ENCODE results near the gene DNAJB9. TPM values are rescaled to one million over a fixed set of nuclear protein-coding genes. Genes with fewer than 3 reads are reported as not detected.

DNAJB9 gene
- polyA plus RNA-seq, 1 donor (not counting 4 experiments of a cell fraction or from before 2014, with no cell fraction given): 13.4 TPM

GRCh38 chr7:108576116-108576515, 6.4 kb downstream of the DNAJB9 start:
- H3K4me3 ChIP-seq (ENCODE audit: control insufficient read depth in 2 of 3, extremely low read depth in 1 of 3, insufficient read depth in 2 of 3, low read depth in 1 of 3, low read length in 3 of 3): no peak overlapping the region
- TF ChIP-seq EZH2 (IDR thresholded peaks at IDR 0.05; ENCODE audit: low read length) (no peak), CTCF (optimal IDR thresholded peaks at IDR 0.05 in 1 of 3, IDR thresholded peaks at IDR 0.05 in 1 of 3, conservative IDR thresholded peaks at IDR 0.05 in 1 of 3; ENCODE audit: extremely low read depth in 1 of 3, insufficient read depth in 2 of 3, low read length in 3 of 3) (no peak)
- H3K4me1 ChIP-seq (ENCODE audit: control insufficient read depth, extremely low read depth, insufficient read depth, low read length): peaks cover 7% of the 10 kb centered on the region
- no peak overlapping the region for H3K4me2 ChIP-seq (ENCODE audit: control insufficient read depth, extremely low read depth, insufficient read depth, low read depth, low read length)
- peaks cover 2 to 16% of the 10 kb centered on the region in 2 experiments for H3K36me3 ChIP-seq (ENCODE audit: control insufficient read depth in 2 of 2, extremely low read depth in 1 of 2, insufficient read depth in 2 of 2, low read length in 2 of 2)
- no peak overlapping the region for H3K9ac ChIP-seq (ENCODE audit: control insufficient read depth, extremely low read depth, insufficient read depth, low read length)
- no peak overlapping the region for H2AFZ ChIP-seq (ENCODE audit: control insufficient read depth, low read length)
- H3K27me3 ChIP-seq (ENCODE audit: control insufficient read depth, extremely low read depth, insufficient read depth, low read length): no peaks in the 10 kb centered on the region
- no peaks in the 10 kb centered on the region for H3K9me1 ChIP-seq (ENCODE audit: control insufficient read depth, extremely low read depth, insufficient read depth, low read length)
- H3K27ac ChIP-seq (ENCODE audit: control insufficient read depth, insufficient read depth, low read length): no peak overlapping the region
- peaks cover 11% of the 10 kb centered on the region for H4K20me1 ChIP-seq (ENCODE audit: control insufficient read depth, extremely low read depth, insufficient read depth, low read length)
- H3K9me3 ChIP-seq (ENCODE audit: control insufficient read depth, low read depth, low read length): no peaks in the 10 kb centered on the region
- dilution Hi-C loops (cut with MboI; ENCODE audit: extremely low pct_ligation_motif_present, low sequenced_read_pairs): no loop called here
- no peak for DNase-seq (ENCODE audit: low read depth, low spot score)
- no peak for FAIRE-seq
- H3K79me2 ChIP-seq (ENCODE audit: control insufficient read depth, insufficient read depth, low read length): peaks cover 20% of the 10 kb centered on the region

- Histone ChIP-seq H3K27ac (ENCODE audit: control insufficient read depth, insufficient read depth, low read length) (no peak overlapping the region), H3K9me1 (ENCODE audit: control insufficient read depth, extremely low read depth, insufficient read depth, low read length) (no peaks in the 10 kb centered on the region), H3K27me3 (ENCODE audit: control insufficient read depth, extremely low read depth, insufficient read depth, low read length) (no peaks in the 10 kb centered on the region), H3K9me3 (ENCODE audit: control insufficient read depth, low read depth, low read length) (no peaks in the 10 kb centered on the region), H3K9ac (ENCODE audit: control insufficient read depth, extremely low read depth, insufficient read depth, low read length) (no peak overlapping the region), H3K4me3 (ENCODE audit: control insufficient read depth in 2 of 3, extremely low read depth in 1 of 3, insufficient read depth in 2 of 3, low read depth in 1 of 3, low read length in 3 of 3) (no peak overlapping the region), H3K4me1 (ENCODE audit: control insufficient read depth, extremely low read depth, insufficient read depth, low read length) (no peaks in the 10 kb centered on the region), H3K79me2 (ENCODE audit: control insufficient read depth, insufficient read depth, low read length) (no peaks in the 10 kb centered on the region), H3K36me3 (ENCODE audit: control insufficient read depth in 2 of 2, extremely low read depth in 1 of 2, insufficient read depth in 2 of 2, low read length in 2 of 2) (peaks cover 0 to 10% of the 10 kb centered on the region in 2 experiments), H2AFZ (ENCODE audit: control insufficient read depth, low read length) (no peak overlapping the region), H4K20me1 (ENCODE audit: control insufficient read depth, extremely low read depth, insufficient read depth, low read length) (peaks cover 4% of the 10 kb centered on the region), H3K4me2 (ENCODE audit: control insufficient read depth, extremely low read depth, insufficient read depth, low read depth, low read length) (no peak overlapping the region)
- TF ChIP-seq CTCF (optimal IDR thresholded peaks at IDR 0.05 in 1 of 3, IDR thresholded peaks at IDR 0.05 in 1 of 3, conservative IDR thresholded peaks at IDR 0.05 in 1 of 3; ENCODE audit: extremely low read depth in 1 of 3, insufficient read depth in 2 of 3, low read length in 3 of 3) (no peak), EZH2 (IDR thresholded peaks at IDR 0.05; ENCODE audit: low read length) (no peak)
- dilution Hi-C loops (cut with MboI; ENCODE audit: extremely low pct_ligation_motif_present, low sequenced_read_pairs): no loop called here
- DNase-seq (ENCODE audit: low read depth, low spot score) (no peak), FAIRE-seq (no peak)
These were observed 9.3 kb downstream of the DNAJB9 start for GRCh38 chr7:108578937-108579336.
